ENCODE data around the gene FBXW4. TPM values are rescaled to one million over a fixed set of nuclear protein-coding genes. Genes with fewer than 3 reads are reported as not detected.

FBXW4 gene
- total RNA-seq, 1 donor from 2014 or later = 81.1 TPM

GRCh38 chr10:101704331-101704730 lies 9.4 kb upstream of the FBXW4 start:
- no peak for DNase-seq (ENCODE audit: low spot score)

GRCh38 chr10:101696632-101697031 lies 1.7 kb upstream of the FBXW4 start:
- no peak for DNase-seq (ENCODE audit: low spot score)

- peak; percentile 3 for DNase-seq (ENCODE audit: low spot score)
Measured at GRCh38 chr10:101695404-101695890, 477 bp upstream of the FBXW4 start.

GRCh38 chr10:101693978-101694673 lies 844 bp downstream of the FBXW4 start:
- peak; percentile 58 for DNase-seq (ENCODE audit: low spot score)

DNA sequence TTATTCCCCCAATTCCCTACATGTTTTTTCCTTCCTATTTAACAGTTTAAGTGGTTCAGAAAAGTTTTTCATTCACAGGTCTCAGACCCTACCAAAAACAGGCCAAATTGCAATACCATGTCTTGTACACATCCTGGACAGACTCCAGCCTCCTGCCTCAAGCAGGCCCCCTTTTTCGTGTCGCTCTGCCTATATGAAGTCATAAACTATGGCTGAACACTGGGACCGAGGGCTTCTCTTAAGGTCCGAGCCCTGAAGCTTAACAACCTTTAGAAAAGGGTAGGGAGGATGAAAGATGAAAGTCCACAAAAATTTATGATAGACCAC lies 1.4 kb downstream of the FBXW4 start:
- peak; percentile 43 for DNase-seq (ENCODE audit: low spot score)

- DNase-seq (ENCODE audit: low spot score) = no peak
Measured at GRCh38 chr10:101691081-101691480, 3.9 kb downstream of the FBXW4 start.

GRCh38 chr10:101690461-101690860 lies 4.5 kb downstream of the FBXW4 start:
- no peak for DNase-seq (ENCODE audit: low spot score)

DNA sequence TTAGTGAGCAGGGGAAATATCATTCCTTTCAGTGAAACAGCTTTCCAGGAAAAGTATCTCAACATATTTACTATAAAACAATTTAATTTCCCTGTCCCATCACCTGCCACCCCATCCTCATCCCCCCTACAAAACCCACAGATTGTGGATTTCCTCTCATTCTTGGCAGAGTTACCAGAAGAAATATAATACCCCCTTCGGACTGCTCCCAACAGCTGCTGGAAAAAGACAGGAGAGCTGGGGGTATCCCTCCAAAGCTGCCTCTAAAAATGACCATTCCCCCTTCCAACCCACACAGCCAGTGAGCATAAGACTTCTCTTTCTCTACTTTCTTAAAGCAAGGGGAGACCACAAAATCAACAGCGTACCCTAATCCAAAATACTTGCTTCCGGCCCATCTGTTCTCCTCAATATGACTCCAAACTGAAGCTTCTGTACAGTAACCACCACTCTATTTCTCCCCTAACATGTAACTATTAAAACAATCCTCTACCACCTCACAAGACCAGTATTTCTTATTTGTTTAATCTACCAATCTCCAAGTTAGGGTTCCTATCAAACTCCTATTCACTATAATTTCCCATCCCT lies 7.8 kb downstream of the FBXW4 start:
- no peak for DNase-seq (ENCODE audit: low spot score)

GRCh38 chr10:101686133-101686925 lies 8.6 kb downstream of the FBXW4 start:
- DNase-seq (ENCODE audit: low spot score) = no peak

DNA sequence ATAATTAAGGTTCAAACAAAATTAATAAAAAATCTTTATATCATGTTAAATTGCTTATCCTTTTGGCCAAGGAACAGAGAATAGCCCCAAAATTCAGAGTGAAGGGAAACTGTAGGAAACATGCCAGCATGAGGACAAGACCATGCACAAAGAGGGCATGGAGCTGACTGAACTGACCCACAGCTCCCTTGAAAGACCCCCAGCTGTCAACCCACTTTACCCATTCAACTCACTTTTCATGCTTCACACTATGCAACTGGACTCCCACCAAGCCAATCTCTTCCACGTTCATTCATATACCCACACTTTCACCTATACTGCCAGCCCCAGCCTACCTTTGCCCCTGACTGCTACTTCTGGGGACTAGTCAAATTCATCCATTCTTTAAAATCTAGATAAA lies 10.2 kb downstream of the FBXW4 start:
- no peak for DNase-seq (ENCODE audit: low spot score)

- DNase-seq (ENCODE audit: low spot score) = no peak
Measured at GRCh38 chr10:101683276-101683675, 11.7 kb downstream of the FBXW4 start.

GRCh38 chr10:101682172-101682825 lies 12.7 kb downstream of the FBXW4 start:
- no peak for DNase-seq (ENCODE audit: low spot score)

GRCh38 chr10:101676565-101676964 lies 18.4 kb downstream of the FBXW4 start:
- no peak for DNase-seq (ENCODE audit: low spot score)

DNA sequence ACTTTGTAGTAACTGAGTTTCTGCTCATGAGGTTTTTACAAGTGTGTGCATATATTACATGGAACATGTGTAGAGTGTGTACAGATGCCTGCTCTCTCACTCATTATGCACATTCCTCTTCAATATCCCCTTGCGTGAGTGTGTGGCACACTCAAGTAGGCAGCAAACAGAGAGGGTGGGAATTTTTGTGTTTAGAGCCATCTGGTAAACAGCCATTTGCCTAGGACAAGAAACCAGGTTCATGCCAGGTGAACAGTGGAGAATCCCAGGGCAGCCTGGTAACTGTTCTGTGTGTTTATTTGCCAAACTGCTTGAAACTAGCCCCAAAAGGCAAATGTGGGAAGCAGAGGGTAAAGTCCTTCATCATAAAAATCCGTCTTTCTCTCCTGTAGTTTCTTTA lies 19.9 kb downstream of the FBXW4 start:
- DNase-seq (ENCODE audit: low spot score) = no peak

DNA sequence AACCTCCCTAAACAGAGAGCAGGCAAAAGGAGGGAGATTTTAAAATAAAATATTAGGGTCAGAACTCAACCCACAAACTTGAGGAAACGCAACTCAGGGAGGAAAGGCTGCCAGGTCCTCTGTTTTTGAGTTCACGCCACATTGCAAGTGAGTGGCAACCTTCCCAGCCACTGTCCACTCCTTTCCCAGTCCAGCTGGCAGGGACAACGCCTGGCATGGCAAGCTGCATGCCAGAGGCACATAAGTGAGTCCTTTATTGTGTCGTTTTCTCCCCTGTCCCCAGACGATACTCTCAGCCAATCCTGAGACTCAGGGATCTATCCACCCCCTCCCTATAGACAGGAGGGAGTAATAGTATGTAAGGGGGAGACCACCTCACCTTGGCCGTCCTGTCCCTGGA lies 22.4 kb downstream of the FBXW4 start:
- DNase-seq (ENCODE audit: low spot score) = no peak

- no peak for DNase-seq (ENCODE audit: low spot score)
Measured at GRCh38 chr10:101671453-101671852, 23.5 kb downstream of the FBXW4 start.

DNA sequence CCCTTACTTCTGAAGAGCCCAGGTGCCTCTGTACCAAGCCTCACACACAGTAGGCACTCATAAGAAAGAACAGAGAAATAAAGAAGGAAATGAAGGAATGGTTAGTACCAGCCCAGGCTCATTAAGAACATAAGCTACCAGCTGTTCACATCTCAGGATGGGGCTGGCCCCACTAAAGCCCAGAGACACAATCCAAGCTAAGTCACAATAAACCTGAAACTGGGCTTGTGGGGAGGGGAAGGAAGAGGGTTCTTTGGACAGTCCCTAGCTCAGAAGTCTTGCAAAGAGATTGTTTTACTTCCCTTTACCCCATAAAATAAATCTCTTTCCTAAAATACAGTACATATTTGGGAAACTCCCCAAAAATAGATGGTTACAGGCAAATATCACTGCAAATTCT lies 24.3 kb downstream of the FBXW4 start:
- no peak for DNase-seq (ENCODE audit: low spot score)

- DNase-seq (ENCODE audit: low spot score) = no peak
Measured at GRCh38 chr10:101669181-101669580, 25.8 kb downstream of the FBXW4 start.

GRCh38 chr10:101668566-101668965 lies 26.4 kb downstream of the FBXW4 start:
- DNase-seq (ENCODE audit: low spot score) = no peak

- no peak for DNase-seq (ENCODE audit: low spot score)
Measured at GRCh38 chr10:101666083-101666482, 28.9 kb downstream of the FBXW4 start.

DNA sequence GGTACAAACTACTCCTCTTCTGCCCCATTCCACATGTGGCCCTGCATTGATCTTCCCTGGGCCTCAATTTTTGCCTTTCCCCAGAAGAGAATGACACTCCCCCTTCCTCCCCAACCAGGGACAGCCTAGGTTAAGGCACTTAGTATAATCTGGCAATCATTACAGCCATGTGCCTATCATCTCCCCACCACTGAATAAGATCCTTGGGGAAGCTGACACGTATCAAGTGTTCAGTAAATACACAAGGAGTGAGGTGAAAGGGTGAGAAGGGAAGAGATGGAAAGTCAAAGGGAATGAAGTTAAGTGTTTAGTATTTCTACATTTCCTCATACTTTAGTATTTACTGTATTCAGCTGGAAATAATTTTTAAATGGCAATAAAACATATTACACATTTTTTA lies 31.9 kb downstream of the FBXW4 start:
- no peak for DNase-seq (ENCODE audit: low spot score)

DNA sequence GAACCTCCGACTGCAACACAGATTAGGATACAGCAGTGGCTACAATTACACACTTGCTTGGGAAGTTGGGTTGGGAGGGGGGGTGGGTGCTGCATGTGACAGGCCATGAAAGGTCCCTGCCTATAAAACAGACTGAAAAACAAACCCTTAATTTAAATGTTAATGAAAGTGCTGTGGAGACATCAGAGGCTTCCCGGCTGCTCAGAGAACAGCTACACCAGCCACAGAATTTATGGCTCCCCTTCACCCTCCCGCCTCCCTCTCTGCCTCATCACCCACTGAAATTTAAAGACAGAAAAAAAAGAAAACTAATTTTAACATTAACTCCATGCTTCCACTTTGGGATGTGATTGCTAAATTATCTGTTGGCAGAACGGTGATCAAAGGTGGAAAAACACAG lies 34.7 kb downstream of the FBXW4 start:
- no peak for DNase-seq (ENCODE audit: low spot score)
